Activated CD8-positive, alpha-beta memory T cell treated with anti-CD3 and anti-CD28 coated beads, Interleukin-2, amount 50 U/mL, for 1 hour (primary cell): ENCODE data around the gene GPR22.

ENCODE experiments used
- DNase-seq: peaks from one replicate; pipeline ENCODE4 v3.0.0-alpha.2; 2020; ENCODE audit errors: extremely low read depth

Gene GPR22, protein sequence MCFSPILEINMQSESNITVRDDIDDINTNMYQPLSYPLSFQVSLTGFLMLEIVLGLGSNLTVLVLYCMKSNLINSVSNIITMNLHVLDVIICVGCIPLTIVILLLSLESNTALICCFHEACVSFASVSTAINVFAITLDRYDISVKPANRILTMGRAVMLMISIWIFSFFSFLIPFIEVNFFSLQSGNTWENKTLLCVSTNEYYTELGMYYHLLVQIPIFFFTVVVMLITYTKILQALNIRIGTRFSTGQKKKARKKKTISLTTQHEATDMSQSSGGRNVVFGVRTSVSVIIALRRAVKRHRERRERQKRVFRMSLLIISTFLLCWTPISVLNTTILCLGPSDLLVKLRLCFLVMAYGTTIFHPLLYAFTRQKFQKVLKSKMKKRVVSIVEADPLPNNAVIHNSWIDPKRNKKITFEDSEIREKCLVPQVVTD

DNA sequence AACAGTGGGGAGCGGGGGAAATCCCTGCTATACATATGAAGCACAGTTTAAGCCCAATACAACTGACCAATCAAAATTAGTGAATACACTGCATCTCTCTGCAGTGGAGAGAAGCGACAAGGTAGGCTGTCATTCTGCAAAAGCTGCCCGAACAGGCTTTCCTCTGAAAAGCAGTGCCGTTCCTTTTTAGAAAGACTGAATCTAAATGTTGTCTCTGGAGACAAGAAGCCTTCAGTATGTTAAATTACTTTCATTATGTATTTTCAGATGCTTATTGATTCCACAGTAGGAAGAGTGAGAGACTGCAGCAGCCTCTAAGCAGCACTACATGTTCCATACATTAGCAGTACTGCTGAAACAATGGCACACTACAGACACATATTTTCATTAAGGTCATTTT, at the start of gene GPR22:
Gene GPR22, plus strand, starts transcription at position 129 of the 400 bp plus-strand sequence. CDS start 4,004 bp downstream, outside the sequence.
- DNase-seq: no peak

DNA sequence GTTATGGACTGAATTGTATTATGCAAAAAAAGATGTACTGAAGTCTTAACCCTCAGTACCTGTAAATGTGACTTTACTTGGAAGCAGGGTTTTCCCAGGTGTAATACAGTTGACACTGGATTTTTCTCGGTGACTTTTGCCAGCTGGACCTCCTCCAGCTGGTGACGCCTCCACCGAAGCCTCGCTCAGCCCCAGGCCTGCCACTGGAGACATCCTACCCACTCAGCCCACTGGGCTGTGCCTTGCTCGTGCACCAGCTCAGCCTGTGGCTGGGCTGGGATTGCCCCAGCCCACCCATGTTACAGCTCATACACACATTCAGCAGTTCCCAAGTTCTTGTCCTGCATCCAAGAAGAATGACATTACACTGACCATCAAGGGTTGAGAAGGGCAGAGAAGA, 42.4 kb upstream of the GPR22 start:
- DNase-seq: no peak

DNA sequence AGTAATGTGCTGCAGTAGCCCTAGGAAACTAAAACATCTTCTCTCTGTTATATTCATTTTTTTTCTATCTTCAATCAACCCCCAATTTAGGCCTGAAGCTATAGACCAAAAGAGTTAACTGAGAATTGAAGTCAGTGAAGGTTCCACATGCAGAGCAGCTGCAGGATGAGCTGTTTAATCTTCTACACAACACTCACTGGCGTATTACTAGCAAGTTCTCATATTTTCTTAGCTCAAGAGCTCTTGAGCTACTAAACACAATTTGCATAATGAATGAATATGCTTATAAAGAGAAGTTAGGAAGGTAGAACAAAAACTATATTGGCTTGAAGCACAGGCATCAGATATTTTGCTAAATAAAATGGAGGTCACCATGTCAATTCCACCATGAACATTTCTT, 41.2 kb upstream of the GPR22 start:
- no peak for DNase-seq

DNA sequence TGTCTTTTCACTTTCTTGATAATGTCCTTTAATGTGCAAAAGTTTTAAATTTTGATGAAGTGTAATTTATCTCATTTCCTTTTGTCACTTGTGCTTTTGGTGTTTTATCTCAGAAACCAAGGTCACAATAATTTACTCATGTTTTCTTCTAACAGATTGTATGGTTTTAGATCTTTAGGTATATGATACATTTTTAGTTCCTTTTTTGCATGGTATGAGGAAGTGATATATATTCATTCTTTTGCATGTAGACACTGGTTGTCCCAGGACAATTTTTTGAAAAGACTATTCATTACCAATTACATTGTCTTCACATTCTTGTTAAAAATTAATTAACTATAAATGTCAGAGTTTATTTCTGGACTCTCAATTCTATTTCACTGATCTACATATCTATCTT, 39.8 kb upstream of the GPR22 start:
- no peak for DNase-seq

DNA sequence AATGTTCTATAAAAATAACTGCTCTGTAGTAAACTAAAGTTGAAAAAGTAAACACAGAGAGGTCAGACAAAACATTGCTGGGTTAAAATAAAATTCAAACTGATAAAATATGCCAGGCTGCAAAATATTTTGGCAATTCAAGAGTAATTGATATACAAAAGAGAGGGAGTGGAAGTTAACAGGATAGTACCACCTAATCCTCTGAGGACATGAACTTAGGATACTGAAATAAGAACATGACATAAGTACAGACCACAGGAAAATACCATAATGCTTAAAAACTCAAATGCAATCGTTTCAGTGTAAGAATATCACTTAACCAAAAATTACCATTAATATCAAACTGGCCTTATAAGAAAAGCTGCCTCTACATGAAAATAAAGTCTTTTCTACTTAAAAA, 37.6 kb upstream of the GPR22 start:
- no peak for DNase-seq

DNA sequence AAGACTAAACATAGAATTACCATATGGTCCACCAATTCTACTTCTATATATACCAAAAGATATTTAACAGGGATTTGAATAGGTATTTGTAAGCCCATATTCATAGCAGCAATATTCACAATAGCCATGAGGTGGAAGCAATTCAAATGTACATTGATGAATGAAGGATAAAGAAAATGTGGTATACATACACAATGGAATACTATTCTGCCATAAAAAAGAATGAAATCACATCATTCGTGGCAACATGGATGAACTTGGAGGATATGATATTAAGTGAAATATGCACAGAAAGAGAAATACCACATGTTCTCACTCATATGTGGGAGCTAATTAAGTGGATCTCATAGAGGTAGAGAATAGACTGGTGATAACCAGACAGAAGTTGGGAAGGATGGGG, 34.1 kb upstream of the GPR22 start:
- DNase-seq: no peak

DNA sequence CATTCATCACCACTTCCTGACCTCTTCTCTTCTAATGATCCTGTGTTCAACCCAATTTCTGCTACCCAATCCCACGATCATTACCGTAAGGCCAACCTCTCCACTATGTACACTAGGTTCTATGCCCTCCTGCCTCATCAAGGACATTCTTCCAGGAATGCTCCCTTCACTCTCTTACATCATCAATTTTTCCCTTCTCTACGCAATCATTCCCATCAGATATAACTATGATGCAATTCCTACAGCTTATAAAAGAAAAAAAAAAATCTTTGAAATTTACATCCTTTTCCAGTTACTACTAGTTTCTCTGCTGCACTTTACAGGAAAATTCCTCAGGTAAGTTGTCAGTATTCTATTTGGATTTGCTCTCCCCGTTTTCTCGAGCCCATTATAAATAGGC, 30.8 kb upstream of the GPR22 start:
- DNase-seq: no peak

DNA sequence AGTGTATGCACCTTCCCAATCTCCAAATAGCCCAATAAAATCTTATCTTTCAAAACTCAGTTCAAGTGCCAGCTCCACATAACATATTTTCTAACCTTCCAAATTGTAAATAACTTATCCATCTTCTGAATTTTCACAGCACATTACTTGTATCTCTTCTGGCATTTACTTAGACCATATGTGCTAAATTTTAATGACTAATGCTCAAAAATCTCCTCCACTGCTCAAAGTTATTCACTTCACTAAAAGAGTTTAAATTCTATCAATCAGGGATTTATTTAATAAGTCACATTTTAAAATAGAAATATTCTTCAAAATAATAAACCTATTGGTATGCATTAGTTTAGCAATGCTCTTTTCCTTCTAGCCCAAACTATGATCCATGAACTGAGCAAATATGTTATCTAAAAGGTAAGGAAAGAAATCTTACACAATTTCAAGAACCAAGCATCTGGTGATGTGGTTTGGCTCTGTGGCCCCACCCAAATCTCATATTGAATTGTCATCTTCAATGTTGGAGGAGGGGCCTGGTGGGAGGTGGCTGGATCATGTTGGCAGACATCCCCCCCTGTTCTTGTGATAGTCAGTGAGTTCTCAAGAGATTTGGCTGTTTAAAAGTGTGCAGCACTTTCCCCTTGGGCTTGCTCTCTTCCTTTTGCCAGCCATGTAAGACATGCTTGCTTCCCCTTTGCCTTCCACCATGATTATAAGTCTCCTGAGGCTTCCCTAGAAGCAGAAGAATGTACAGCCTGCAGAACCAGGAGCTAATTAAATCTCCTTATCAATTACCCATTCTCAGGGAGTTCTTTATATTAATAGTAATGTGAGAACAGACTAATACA, 28.1 kb upstream of the GPR22 start:
- DNase-seq: no peak

DNA sequence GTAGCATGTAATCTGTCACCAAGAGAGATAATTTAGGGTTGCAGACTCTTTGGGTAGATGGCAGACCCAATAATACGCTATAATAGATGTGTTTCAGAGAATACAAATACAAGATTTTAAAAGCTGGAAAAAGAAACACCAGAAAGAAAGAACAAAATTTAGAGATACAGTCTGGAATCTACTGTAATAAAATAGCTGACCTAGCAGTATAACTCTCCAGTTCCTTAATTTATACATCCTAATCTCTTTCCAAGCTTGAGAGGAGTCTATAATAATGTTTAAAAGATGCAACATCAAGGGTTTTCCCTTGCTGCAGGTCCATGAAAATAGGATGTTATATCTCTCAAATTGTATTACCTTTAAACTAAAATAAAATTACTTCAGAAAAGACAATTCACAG, 27.2 kb upstream of the GPR22 start:
- no peak for DNase-seq

DNA sequence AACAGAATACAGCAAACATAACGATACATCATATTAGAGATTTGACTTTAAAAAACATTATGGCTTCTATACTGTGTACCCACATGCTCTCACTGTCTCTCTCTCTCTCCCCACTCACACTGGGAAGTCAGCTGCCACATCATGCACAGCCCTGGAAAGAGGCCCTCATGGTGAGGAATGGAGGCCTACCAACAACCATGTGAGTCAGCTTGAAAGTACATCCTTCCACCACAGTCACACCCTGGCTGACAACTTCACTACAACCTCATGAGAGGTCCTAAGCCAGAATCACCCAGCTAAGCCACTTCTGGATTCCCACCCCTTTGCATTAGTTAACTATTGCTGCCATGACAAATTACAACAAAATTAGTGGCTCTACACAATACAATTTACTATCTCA, 23.3 kb upstream of the GPR22 start:
- no peak for DNase-seq

DNA sequence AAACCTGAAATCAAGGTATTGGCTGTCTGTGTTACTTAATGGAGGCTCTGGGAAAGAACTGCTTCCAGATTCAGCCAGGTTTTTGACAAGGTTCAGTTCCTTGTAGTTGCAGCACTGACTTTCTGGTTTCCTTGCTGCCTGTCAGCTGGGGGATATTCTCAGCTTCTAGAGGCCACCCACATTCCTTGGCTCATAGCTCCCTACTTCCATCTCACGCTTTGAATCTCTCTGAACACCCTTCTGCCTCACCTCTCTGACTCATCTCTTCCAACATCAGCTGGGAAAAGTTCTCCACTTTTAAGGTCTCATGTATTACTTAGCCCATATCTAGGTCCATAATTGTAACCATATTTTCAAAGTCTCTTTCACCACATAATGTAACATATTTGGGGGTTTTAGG, 22.9 kb upstream of the GPR22 start:
- DNase-seq: no peak

DNA sequence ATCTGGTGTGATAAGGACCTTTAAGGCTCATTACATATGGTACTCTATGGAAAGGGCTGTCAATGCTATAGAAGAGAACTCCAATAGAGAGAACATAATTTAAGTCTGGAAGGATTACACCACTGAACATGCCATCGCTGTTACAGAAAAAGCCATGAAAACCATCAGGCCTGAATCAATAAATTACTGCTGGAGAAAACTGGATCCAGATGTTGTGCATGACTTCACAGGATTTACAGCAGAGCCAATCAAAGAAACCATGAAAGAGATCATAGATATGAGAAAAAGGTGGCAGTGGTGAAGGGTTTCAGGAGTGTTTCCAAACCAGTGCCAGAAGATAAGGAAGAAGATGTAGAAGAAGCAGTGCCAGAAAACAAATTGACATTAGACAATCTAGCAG, 18.9 kb upstream of the GPR22 start:
- no peak for DNase-seq

DNA sequence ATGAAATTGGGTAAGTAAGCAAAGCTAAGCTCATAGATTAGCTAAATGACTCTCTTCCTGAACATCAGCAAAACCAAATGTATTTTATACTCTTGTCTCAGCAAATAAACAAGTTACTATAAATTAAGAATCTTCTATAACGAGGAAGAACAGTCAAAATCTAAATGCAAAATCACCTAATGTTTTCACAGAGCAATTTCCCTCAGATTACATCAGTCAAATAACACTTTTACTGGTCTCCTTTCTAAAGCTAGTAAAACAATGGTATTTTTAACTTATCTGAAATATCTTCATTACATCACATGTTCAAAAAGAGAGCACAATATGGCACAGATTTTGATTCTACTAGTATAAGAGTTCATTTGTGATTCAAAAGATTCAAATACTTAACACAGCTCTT, 16.5 kb upstream of the GPR22 start:
- DNase-seq: no peak

DNA sequence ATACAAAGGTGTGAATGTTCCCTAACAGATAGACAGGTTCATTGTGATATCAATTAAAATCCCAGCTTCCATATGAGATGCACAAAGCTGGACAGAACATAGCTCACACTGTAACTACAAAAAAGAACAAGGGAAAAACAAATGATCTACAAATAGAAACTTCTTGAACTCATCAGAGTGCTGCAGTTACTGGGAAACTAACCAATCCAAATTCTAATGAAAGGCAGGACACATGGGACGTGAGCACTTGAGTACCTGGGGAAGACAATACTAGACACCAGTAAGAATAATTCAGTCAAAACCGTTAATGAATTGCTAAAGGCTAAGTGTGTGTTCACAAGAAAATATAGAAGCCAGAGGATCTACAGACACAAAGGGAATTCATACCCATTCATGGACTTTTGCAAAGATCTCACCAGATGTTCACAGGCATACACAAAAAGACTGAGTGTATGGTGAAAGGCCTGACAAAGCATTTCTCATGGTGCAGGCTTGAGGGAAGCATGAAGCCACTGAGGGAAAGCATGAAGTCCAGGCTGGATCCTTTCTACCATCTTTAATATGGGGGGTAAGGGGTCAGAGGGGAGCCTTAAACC, 7.8 kb upstream of the GPR22 start:
- DNase-seq: no peak

DNA sequence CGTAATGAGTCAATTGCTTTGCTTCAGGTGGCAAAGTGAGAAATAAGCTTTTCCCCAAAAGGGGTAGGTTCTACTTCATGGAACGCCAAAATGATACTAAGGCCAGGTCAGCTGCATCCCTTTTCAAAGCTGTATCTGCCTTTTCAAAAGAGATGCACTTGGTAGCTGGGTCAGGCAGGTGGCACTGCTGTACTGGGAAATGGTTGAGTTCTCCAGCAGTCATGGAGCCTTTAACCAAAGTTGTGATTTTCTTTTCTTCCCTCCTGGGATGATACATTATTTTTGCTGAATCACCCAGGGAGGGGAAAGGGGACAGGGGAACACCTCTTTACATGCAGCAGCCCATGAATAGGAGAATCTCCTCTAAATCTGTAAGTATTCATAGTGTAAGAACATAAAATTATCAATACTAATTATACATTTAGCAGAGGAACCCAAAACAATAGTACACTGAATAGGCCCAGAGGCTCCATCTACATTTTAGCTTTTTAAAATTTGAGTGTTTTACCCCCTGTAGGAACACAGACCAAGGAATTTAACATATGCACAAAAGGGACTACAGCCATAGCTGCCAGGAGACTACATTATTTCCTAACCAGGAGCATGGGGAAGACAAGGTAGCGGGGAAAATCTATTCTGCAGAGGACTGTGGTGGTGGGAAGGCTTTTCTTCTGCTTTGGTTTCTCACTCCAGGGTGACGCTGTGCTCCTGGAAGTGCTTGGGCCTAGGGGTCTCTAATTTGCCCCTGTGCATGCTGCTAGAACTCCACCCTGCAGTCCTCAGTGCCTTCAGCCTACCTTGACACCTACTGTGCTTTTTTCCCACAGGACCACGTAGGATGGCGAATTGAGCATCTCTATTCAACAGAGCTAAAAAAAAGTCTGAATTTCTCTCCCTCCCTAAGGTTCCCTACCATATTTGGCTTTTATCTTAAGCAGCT, 6.4 kb upstream of the GPR22 start:
- DNase-seq: no peak

DNA sequence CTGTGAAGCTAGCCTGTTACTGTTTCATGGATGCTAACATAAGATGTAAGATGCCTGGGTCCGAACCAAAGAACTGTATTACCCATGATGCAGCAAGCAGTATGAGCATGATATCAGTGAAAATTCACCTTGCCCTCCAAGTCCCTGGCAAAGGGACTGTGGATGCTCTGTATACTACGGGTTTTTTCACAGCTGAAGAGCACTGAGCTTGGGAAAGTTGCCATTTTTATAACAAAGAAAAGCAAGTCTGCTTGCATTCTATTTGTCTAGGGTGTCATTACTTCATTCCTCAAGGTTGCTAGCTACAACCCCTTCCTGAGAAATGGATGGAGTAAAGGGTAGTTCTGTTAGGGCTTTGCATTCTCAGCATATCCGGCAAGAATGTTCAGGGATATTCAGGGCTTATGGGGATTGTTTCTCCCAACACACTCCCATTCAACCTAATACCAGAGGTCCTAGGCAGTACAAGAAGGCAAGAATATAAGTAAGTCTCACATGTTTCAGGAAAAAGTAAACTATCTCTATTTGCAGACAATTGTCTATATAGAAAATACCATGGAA, 5.1 kb upstream of the GPR22 start:
- DNase-seq: no peak

DNA sequence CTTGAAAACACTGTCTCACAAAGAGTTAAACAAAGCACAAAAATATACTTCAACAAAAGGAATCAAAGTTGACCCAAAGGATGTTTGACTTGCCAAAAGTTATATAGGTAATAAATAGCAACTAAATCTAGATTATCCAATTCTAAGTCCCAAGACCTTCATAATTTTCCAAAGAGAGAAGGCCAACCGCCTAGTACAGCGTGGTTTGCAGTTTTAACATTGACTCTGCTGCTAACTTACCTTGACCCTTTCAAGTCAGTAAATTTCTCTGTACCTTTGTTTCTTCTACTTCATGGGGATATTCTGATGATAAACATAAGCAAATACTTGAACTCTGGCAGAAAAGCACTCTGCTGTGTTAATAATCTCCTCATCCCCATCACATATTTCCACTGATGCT, 1.9 kb upstream of the GPR22 start:
- DNase-seq: no peak

DNA sequence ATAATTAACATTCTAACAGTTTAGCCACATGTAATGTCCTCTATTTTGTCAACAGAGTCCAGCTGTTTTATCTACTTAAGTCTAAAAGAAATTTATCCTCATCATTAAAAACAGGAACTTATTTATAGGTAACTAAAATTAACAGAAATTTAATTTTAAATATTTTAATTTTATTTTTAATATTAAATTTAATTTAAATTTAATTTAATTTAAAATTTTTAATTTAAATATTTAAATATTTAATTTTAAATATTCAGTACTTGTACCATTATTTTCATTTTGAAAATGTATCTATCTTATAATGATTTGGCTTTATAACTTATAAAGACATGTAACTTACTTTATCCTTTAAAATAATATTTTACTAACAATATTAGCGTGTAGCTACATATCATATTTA, 1.0 kb upstream of the GPR22 start:
- no peak for DNase-seq

DNA sequence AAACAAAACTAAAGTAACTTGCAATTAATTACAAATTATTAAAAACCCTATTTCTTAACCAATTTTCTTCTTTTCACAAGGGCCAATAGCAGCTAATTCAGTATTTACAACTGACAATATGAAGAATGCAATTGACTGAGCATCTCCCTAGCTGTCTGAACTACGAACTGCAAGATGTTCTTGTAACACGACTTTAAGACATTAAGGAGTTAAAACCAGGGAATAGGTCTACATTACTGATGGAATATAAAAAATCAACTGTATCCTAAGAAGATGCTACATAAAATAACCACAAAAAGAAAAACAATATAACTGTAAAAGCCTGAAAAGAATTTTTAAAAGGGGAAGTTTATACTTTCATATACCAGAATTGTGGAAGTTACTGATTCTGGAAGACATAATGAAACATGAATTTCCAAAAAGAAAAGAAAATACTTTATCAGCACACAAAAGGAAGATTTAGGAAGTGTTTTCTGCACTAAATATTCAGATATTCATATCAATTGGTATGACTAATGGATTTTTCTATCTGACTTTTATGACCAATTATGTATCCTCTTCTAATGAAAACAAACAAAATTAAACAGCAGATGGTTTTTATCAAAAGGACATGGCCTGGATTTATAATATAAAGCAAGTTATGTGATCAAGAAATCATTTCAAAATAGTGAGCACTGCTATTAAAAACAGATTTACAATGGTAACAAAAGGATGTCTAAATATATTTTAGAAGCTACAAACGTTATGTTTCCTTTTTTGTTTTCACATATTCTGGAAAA, 1.6 kb downstream of the GPR22 start:
- no peak for DNase-seq

DNA sequence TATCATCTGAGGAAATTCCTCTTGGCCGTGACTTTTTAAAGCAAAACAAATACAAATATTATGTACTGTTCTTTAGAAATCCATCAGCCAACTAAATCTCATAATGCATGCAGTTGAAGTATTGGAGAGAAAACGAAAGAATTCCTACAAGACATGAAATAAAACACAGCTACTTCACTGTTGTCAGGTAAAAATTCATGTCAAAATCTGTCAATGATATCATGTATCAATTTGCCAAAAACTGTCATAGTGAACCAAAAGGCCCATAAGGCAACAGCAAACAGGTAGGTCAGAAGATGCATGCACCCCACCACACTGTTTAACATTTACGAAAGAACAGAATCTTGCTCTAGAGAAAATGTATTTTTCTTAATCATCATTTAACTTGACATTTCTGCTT, 2.3 kb downstream of the GPR22 start:
- no peak for DNase-seq
